GM12891 (cell line): ENCODE measurements around the gene EEF2K.

Experiments used
- POLR2A ChIP-seq: IDR thresholded peaks from 2 replicates; pipeline ENCODE4 v1.6.1; 2011; ENCODE audit warnings: low read depth, low read length, control low read depth
- POLR2AphosphoS5 ChIP-seq: IDR thresholded peaks from 2 replicates; pipeline ENCODE4 v1.6.1; 2011; ENCODE audit warnings: low read depth, low read length, control low read depth
- SPI1 ChIP-seq: IDR thresholded peaks from 2 replicates; pipeline ENCODE4 v1.6.1; 2011; ENCODE audit warnings: low read depth, low read length, control low read depth
- TAF1 ChIP-seq: IDR thresholded peaks from 2 replicates; pipeline ENCODE4 v1.6.1; 2011; ENCODE audit warnings: low read depth, low read length, control low read depth

- no peak for TF ChIP-seq POLR2A
- TF ChIP-seq POLR2AphosphoS5, result no peak
- no peak for TF ChIP-seq TAF1
- TF ChIP-seq SPI1, result no peak
Observed at GRCh38 chr16:22285080-22285479, 79.0 kb downstream of the EEF2K start.
